Stomach (tissue), 9 donors: ENCODE results near the gene SORCS1. TPM values are rescaled to one million over a fixed set of nuclear protein-coding genes. Genes with fewer than 3 reads are reported as not detected.

Experiments used
- DNase-seq, 2 donors: peaks; one replicate each; pipeline versions ENCODE4 v3.0.0 to v3.0.0-alpha.2; 2013 to 2019
- H3K27ac ChIP-seq, 5 donors: fragments of 200-600 bp in 4 of 5; sonication (generic) in 4 of 5; one replicate each; pipeline ENCODE4 v1.5.1; 2013 to 2019; ENCODE audit warnings: mild to moderate bottlenecking in 1 of 5, moderate library complexity in 1 of 5
- H3K27me3 ChIP-seq, 3 donors: fragments of 200-600 bp; sonication (generic); one replicate each; pipeline ENCODE4 v1.5.1; 2017 to 2019; ENCODE audit warnings: mixed run types in 1 of 3
- H3K36me3 ChIP-seq, 4 donors: fragments of 200-600 bp; sonication (generic); 1 replicate in 3 of 4; 2 replicates in 1 of 4; pipeline ENCODE4 v1.5.1; 2016 to 2019
- H3K4me1 ChIP-seq, 4 donors: fragments of 200-600 bp; sonication (generic); one replicate each; pipeline ENCODE4 v1.5.1; 2016 to 2019
- H3K4me3 ChIP-seq, 4 donors: fragments of 200-600 bp; sonication (generic) in 3 of 4; one replicate each; pipeline ENCODE4 v1.5.1; 2016 to 2019; ENCODE audit warnings: mild to moderate bottlenecking in 1 of 4
- H3K9me3 ChIP-seq, 4 donors: fragments of 200-600 bp; sonication (generic); one replicate each; pipeline ENCODE4 v1.5.1; 2016 to 2019
- CTCF ChIP-seq, 7 experiments: fragments of 450-650 bp in 4 of 7; fragments of 200-600 bp in 3 of 7; sonication (generic) in 3 of 7; IDR thresholded peaks; one replicate each; pipeline ENCODE4 v1.5.1; 2016 to 2019; ENCODE audit warnings: antibody characterized with exemption in 7 of 7, control low read depth in 2 of 7, mild to moderate bottlenecking in 1 of 7
- EP300 ChIP-seq: sonication (generic); formaldehyde crosslinking; IDR thresholded peaks from one replicate; pipeline ENCODE4 v1.6.1; 2017; ENCODE audit warnings: antibody characterized with exemption
- POLR2A ChIP-seq, 4 donors: fragments of 450-650 bp; IDR thresholded peaks; one replicate each; pipeline ENCODE4 v1.6.1; 2016; ENCODE audit warnings: antibody characterized with exemption in 4 of 4, control low read depth in 2 of 4, mild to moderate bottlenecking in 1 of 4, moderate library complexity in 1 of 4
- POLR2AphosphoS5 ChIP-seq, 3 donors: sonication (generic); formaldehyde crosslinking; IDR thresholded peaks; one replicate each; pipeline ENCODE4 v1.6.1; 2016; ENCODE audit warnings: antibody characterized with exemption in 3 of 3
- WGBS, 5 donors: extraction: QIAGEN DNeasy Blood & Tissue Kit in 3 of 5; methylation state at CpG; one replicate each; pipeline versions ENCODE4 v1.1.5 to v1.1.7; 2013 to 2018; 5-methylcytosine and 5-hydroxymethylcytosine counted together
- intact Hi-C: fragments of 100-400 bp; cut with DNase I; formaldehyde crosslinking; loops from one replicate; pipeline ENCODE4 v1.15.1; 2023; ENCODE audit warnings: low total_unique reads
- polyA plus RNA-seq, 3 donors: library from polyadenylated mRNA; stranded (reverse); fragments of 200-250 nt; gene quantifications; one replicate each; pipeline ENCODE4 v1.2.3, GENCODE V29; 2013
- total RNA-seq, 5 donors: library from RNA; depleted of rRNA; stranded (reverse); fragments of >200 nt; gene quantifications; one replicate each; pipeline versions ENCODE4 v1.1.0 to v1.2.3, GENCODE V29; 2014 to 2016
- donor health status: healthy with polysubstance abuse.
- donor health status: Bipolar disorder and iron deficiency.
- donor health status: healthy.

Gene SORCS1
- total and polyA plus RNA-seq, 8 donors = 0.25 to 10.1 (median 0.69) TPM

- no peak overlapping the region for H3K4me3 ChIP-seq
- no peaks in the 10 kb centered on the region for H3K9me3 ChIP-seq
- DNase-seq = no peak
- H3K27me3 ChIP-seq = no peaks in the 10 kb centered on the region
- H3K4me1 ChIP-seq = no peaks in the 10 kb centered on the region
- H3K27ac ChIP-seq = no peak overlapping the region
- intact Hi-C loops = no loop called here
- TF ChIP-seq POLR2A (IDR thresholded peaks at IDR 0.05) (no peak), CTCF (IDR thresholded peaks at IDR 0.05) (no peak), POLR2AphosphoS5 (IDR thresholded peaks at IDR 0.05) (no peak), EP300 (no peak)
- no peaks in the 10 kb centered on the region for H3K36me3 ChIP-seq
These were observed 509.3 kb downstream of the SORCS1 start for GRCh38 chr10:106655165-106655564.

- H3K27ac ChIP-seq = no peak overlapping the region
- DNase-seq = no peak
- no peak overlapping the region for H3K4me3 ChIP-seq
- H3K27me3 ChIP-seq = no peaks in the 10 kb centered on the region
- H3K9me3 ChIP-seq = no peaks in the 10 kb centered on the region
- TF ChIP-seq CTCF (IDR thresholded peaks at IDR 0.05) = no peak
- no peak for TF ChIP-seq POLR2AphosphoS5 (IDR thresholded peaks at IDR 0.05)
- TF ChIP-seq POLR2A (IDR thresholded peaks at IDR 0.05) = no peak
- TF ChIP-seq EP300 = no peak
- 84 to 89% (median 87%) methylated on average over 9 of the region's 9 CpGs for WGBS, 5 donors
- intact Hi-C loops = no loop called here
- H3K4me1 ChIP-seq = no peaks in the 10 kb centered on the region
- H3K36me3 ChIP-seq = no peaks in the 10 kb centered on the region
These were observed 512.2 kb downstream of the SORCS1 start for GRCh38 chr10:106652279-106652678.

- intact Hi-C loops = no loop called here
- Histone ChIP-seq H3K4me3 (no peak overlapping the region), H3K27ac (no peak overlapping the region), H3K36me3 (no peaks in the 10 kb centered on the region), H3K9me3 (no peaks in the 10 kb centered on the region), H3K4me1 (no peaks in the 10 kb centered on the region), H3K27me3 (no peaks in the 10 kb centered on the region)
- TF ChIP-seq POLR2AphosphoS5 (IDR thresholded peaks at IDR 0.05) (no peak), CTCF (IDR thresholded peaks at IDR 0.05) (no peak), EP300 (no peak), POLR2A (IDR thresholded peaks at IDR 0.05) (no peak)
- 67 to 79% (median 71%) methylated on average over 13 to 14 of the region's 14 CpGs for WGBS, 5 donors
- no peak for DNase-seq
These were observed 515.7 kb downstream of the SORCS1 start for GRCh38 chr10:106648534-106649481.

GRCh38 chr10:106643473-106643872 lies 521.0 kb downstream of the SORCS1 start:
- intact Hi-C loops = no loop called here
- TF ChIP-seq EP300 = no peak
- TF ChIP-seq POLR2A (IDR thresholded peaks at IDR 0.05) = no peak
- TF ChIP-seq POLR2AphosphoS5 (IDR thresholded peaks at IDR 0.05) = no peak
- TF ChIP-seq CTCF (IDR thresholded peaks at IDR 0.05) = no peak
- no peaks in the 10 kb centered on the region for H3K36me3 ChIP-seq
- no peaks in the 10 kb centered on the region for H3K4me1 ChIP-seq
- no peak overlapping the region for H3K4me3 ChIP-seq
- DNase-seq = no peak
- 62 to 83% (median 80%) methylated on average over 1 of the region's 1 CpG for WGBS, 5 donors
- H3K27ac ChIP-seq = no peak overlapping the region
- H3K27me3 ChIP-seq = no peaks in the 10 kb centered on the region
- H3K9me3 ChIP-seq = no peaks in the 10 kb centered on the region
